HTR-8/SVneo (cell line): ENCODE measurements around the gene RAC3.

Experiments
- DNase-seq: peaks from one replicate; pipeline ENCODE4 v3.0.0; 2011; ENCODE audit warnings: low spot score, mixed read lengths; ENCODE audit not compliant: insufficient read length
- FAIRE-seq: peaks from 2 replicates; lab custom pipeline; 2011; peaks lifted over from hg19 to GRCh38; lab: Jason Lieb, UNC

The RAC3 gene

GRCh38 chr17:82063424-82064415 lies 32.2 kb downstream of the RAC3 start:
- DNase-seq (no peak), FAIRE-seq (no peak)

DNA sequence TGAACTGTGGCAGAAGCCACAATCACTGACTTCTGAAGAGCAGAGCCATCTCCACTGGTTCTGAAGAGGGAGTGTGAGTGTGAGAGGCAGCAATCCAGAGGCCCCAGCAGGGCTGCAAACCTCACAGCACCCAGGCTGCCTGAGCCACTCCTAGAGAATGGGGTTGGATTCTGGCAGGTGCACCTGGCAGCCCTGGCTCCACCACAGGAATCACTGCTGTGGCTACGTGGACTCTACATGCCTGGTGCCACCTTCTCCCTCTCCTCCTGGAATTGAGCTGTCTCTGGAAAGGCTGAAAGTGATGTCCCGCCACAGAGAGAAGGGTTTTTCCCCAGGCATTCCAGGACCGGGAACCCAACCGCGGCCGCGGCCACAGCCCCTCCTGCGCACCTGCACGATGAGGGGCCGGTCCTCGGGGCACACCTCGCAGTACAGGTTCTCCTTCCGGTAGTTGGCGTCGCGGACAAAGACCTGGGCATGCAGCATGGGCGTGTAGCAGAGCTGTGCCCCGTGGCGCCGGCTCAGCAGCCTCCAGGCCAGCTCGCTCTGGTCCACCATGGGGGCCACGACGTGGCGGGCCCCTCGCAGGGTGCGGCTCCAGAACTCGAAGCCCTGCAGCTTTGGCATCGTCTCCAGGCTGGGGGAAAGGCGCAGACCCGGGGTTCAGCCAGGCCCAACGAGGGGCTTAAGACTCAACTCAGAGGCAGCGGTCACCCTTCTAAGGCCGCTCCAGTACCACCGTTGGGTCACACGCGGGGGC lies 33.1 kb downstream of the RAC3 start:
- no peak for DNase-seq
- FAIRE-seq: no peak

DNA sequence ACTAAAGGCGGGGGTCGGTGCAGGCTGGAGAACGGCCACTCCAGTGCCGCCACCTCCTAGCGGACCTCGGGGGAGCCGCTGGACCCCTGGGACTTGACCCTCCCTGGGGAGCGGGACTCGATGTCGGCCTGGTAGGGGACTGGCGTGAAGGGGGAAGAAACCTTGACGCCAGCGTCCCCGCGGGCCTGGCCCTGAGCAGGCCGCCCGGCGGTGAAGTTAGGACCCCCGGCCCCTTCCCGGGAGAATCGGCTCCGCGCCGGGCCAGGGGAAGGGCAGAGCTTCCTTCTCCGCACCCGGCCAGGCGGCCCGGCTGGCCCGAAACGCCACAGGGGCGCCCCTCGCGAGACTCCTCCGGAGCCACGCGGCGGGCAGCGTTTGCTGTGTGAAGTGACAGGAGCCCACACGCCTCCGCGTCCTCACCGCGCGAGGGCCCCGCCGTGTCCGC lies 33.7 kb downstream of the RAC3 start:
- peak; percentile 27 for DNase-seq

DNA sequence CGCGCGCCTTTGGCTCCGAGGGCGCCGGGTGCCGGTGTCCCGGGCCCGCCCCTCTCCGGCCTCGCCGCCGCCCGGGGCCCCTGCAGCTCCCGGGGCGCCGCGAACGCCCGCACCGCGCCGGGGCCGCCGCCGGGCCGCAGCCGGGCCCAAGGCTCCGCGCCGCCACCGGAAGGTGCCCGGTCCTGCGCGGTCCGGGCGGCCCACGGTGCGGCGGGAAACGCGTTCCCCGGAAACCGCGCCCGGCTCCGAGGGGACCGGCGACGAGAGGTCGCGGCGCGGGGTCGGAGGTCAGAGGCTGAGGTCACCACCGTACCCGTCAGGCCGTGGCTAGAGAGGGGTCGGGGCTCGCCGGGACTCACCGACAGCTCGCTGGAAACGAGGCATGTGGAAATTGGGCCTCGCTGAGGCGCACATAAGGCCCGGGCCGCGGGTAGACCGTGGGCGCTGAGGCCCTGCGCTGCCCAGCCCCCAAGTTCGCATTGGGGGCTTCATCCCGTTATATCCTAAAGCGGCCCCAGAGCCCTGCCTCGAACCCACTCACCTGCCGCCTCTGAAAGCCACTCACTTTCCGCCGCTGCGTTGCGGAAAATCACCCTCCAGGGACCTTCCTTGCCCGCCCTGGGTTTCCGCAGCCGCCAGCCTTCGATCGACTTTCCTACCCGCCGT lies 34.3 kb downstream of the RAC3 start, which contains the start of gene DUS1L:
TSS of gene DUS1L (minus strand) at position 167 of the 666 bp plus-strand sequence. CDS start 745 bp downstream, outside the sequence.
- DNase-seq (peak; percentile 74), FAIRE-seq (no peak)

More for the DNA sequence above, 33.7 kb downstream of the RAC3 start:
- FAIRE-seq: no peak

GRCh38 chr17:82070611-82071010 lies 39.1 kb downstream of the RAC3 start:
- DNase-seq (no peak), FAIRE-seq (no peak)

DNA sequence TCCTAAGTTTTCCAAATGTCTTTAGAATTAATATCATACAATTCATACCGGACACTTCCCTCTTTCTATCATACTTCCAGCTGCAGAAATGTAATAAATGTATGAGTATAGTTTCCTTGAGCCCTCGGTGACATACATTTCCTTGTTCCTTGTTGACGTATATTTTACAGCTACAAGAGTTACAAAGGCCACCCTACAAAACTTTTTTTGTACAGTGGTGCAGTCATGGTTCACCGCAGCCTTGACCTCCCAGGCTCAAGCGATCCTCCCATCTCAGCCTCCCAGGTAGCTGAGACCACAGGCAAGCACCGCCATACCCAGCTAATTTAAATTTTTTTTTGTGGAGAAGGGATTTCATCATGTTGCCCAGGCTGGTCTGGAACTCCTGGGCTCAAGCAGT lies 41.3 kb downstream of the RAC3 start:
- DNase-seq (no peak), FAIRE-seq (no peak)

- FAIRE-seq (no peak), DNase-seq (no peak)
Observed at GRCh38 chr17:82073446-82073845, 42.0 kb downstream of the RAC3 start.

DNA sequence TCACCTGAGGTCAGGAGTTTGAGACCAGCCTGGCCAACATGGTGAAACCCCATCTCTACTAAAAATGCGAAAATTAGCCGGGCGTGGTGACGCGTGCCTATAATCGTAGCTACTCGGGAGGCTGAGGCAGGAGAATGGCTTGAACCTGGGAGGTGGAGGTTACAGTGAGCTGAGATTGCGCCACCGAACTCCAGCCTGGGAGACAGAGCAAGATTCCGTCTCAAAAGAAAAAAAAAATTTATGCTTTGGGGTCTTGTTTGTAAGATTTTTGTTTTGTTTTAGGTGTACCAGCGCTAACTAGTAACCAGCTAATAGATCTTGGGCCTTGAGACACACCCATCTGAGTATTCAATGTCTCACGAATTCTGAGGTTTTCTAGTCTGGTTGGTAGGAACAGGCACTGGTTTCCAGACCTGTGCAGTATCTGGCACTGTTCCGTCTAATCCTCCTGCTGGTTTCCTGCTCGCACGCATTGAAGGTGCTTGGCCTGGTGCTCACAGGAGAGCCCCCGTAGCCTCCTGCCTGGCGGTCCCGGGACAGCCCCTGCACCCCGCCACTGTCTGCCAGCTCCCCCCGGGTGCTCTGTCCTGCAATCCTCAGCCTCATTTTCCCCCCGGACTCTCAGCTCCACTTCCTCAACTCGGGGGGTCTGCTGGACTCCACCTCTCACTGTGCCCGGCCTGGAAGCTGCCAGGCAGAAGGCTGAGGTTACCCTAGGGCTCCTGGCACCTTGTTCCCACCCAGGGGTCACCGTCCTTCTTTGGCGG lies 44.7 kb downstream of the RAC3 start:
- no peak for FAIRE-seq
- DNase-seq: no peak

GRCh38 chr17:82076785-82077591 lies 45.5 kb downstream of the RAC3 start:
- no peak for FAIRE-seq
- DNase-seq: no peak

DNA sequence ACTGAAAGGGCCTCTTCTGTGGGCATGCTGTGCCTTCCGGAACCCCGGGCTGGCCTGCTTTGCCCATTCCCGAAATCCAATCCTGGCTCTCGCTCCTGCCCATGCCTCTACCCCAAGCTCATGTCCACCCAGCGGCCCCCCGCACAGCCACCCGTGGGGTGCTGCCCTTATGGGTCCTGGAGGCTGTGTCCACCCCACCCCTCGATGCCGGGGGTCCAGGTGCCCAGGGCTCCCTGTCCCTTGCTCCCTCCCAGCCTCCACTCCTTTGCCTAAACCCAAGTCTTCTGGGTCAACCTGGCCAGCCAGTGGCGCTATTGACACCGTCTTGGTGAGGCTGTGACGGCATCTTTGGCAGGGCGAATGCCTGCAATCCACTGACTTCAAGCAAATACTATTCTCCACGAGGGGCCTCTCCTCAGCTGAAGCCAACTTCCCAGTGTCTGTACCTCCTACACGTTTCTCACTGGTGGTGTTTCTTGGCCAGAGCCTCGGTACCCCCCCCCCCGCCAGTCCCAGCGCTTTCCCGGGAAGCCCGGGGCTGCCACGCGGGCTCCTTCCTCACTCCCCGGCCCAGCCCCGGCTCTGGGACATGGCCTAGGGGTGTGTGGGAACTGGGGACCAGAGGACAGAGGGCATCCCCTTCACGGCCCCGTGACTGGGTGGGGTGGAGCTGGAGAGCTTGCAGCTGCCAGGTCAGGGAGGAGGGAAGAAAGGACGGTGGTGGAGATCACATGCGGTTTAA lies 46.3 kb downstream of the RAC3 start:
- DNase-seq: no peak
- FAIRE-seq: no peak

DNA sequence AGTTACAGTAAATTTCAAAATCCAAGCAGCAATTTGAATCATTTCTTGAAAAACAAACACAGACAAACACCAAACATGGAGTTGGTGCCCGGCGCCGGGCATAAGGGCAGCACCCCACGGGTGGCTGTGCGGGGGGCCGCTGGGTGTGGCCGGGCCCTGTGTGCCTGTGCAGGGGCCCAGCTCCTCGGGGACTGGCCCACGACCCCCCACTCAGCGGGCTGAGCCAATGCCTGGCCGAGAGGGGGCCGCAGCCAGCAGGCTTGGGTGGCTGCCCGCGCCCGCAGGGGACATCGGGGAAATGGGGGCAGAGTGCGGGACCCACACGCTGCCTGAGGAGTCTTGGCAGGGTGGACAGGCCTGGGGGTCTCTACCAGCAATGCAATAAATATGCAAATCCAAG lies 47.0 kb downstream of the RAC3 start:
- no peak for FAIRE-seq
- DNase-seq: no peak

DNA sequence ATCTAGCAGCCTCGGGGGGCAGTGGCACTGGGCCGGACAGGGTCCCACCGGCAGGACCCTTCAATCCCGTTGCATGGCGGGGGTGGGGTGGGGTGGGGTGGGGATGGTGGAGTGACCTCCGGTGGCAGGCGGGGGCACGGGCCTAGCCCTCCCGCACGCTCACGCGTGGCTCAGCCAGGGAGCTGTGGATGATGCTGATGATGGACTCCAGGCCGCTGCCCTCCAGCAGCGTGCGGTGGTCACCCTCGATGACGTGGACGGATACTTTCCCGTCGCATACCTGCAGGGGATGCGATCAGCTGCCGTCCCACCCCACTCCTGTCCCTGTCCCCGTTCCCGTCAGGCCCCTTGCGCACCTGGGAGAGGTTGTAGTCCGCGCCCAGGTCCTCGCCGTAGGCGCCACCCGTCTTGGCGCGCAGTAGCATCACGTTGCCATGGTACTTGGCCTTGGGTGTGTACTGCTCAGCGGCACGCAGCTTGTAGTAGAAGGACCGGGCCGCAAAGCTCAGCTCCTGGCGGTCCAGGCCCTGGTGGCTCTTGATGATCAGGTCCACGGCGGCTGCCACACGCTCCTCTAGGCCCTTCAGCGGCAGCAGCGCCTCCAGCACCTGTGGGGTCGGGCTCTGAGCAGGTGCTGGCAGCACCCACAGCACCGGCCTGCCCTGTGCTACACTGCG lies 47.7 kb downstream of the RAC3 start:
- FAIRE-seq (no peak), DNase-seq (no peak)

GRCh38 chr17:82080048-82080788 lies 48.7 kb downstream of the RAC3 start:
- DNase-seq: no peak
- no peak for FAIRE-seq

GRCh38 chr17:82080789-82081464 lies 49.4 kb downstream of the RAC3 start:
- FAIRE-seq (no peak), DNase-seq (no peak)

DNA sequence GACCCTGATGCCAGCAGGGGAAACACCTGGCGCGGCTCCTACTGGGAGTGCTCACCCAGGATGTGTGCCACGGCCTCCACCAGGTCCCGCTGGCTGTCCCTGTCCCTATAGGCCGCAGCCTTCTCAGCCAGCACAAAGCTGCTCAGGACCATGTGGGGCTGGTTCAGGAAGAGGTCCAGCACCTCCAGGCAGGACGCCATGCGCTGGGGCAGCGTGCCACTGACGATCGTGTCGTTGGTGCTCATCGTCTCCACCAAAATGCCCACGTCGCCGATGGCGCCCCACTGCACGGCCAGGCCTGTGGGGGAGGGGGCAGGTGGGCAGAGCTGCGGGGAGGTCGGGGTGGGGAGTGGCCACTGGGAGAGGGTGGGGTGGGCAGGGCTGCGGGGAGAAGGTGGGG lies 50.1 kb downstream of the RAC3 start:
- DNase-seq: no peak
- no peak for FAIRE-seq

GRCh38 chr17:82081966-82082365 lies 50.5 kb downstream of the RAC3 start:
- no peak for DNase-seq
- no peak for FAIRE-seq
